ENCODE data around the gene NPTN. TPM values are rescaled to one million over a fixed set of nuclear protein-coding genes. Genes with fewer than 3 reads are reported as not detected.
A peak's percentile ranks its signal among the peaks of the same experiment; 100 is the strongest.

The NPTN gene
- total and polyA plus RNA-seq, 5 donors from 2014 or later = 35.4 to 45.3 (median 37.5) TPM

DNA sequence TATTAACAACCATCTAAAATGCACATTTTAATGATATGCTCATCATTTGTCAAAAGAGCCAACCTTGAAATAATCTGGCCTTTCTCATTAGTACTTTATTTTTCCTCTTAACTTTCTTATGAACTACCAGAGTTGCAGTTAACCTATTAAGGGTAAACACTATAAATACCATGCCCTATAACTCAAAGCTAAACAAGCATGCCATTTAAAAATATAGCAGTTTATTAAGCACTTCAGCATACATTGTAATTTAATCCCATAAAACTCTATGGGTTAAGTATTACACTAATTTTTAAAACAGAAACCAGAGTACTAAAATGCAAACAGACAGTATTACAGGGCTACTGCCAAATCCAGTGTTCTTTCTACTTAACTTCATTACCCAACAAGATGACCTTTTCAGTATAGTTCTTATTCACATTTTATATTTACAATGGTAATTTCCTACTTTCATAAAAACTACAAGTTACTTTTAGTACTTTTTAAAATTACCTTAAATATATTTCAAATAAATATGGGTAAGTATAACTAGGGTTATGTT, 11.8 kb downstream of the NPTN start:
- ATAC-seq (ENCODE audit: low read depth in 2 of 2) (no peak), DNase-seq (no peak)
- Histone ChIP-seq H3K4me1 (ENCODE audit: control insufficient read depth, insufficient read depth, low read length, poor library complexity, severe bottlenecking) (peaks cover 11% of the 10 kb centered on the region), H3K9me3 (ENCODE audit: control insufficient read depth in 2 of 2, low read length in 2 of 2) (no peaks in the 10 kb centered on the region), H3K36me3 (ENCODE audit: control insufficient read depth, insufficient read depth, low read length) (peaks cover 2% of the 10 kb centered on the region), H3K4me3 (ENCODE audit: low read depth, low read length) (no peak overlapping the region), H3K27me3 (ENCODE audit: control insufficient read depth, insufficient read depth, low read length) (no peaks in the 10 kb centered on the region), H3K27ac (ENCODE audit: insufficient read depth, low read length, poor library complexity, severe bottlenecking) (no peak overlapping the region)
- no peaks in the 10 kb centered on the region for H3K9me3 Mint-ChIP-seq
- H3K4me1 Mint-ChIP-seq = peaks cover 49 to 82% (median 71%) of the 10 kb centered on the region in 4 donors
- H3K27me3 Mint-ChIP-seq = no peaks in the 10 kb centered on the region
- no peaks in the 10 kb centered on the region for H3K36me3 Mint-ChIP-seq
- H3K4me3 Mint-ChIP-seq = peak overlapping the region in 2 of 4 donors; percentile 10 to 27
- no peak overlapping the region for H3K27ac Mint-ChIP-seq

GRCh38 chr15:73620078-73620477, 13.1 kb downstream of the NPTN start:
- Mint-ChIP-seq H3K27me3 (no peaks in the 10 kb centered on the region), H3K4me3 (no peak overlapping the region)

GRCh38 chr15:73617913-73618312, 15.3 kb downstream of the NPTN start:
- Mint-ChIP-seq H3K4me1 (peaks cover 40 to 74% (median 60%) of the 10 kb centered on the region in 4 donors), H3K27ac (no peak overlapping the region), H3K9me3 (peaks cover 0 to 2% (median 0%) of the 10 kb centered on the region in 7 donors), H3K27me3 (no peaks in the 10 kb centered on the region), H3K4me3 (no peak overlapping the region), H3K36me3 (peaks cover 3% of the 10 kb centered on the region)
- ATAC-seq (ENCODE audit: low read depth in 2 of 2) (no peak), DNase-seq (no peak)
- Histone ChIP-seq H3K27me3 (ENCODE audit: control insufficient read depth, insufficient read depth, low read length) (no peaks in the 10 kb centered on the region), H3K4me1 (ENCODE audit: control insufficient read depth, insufficient read depth, low read length, poor library complexity, severe bottlenecking) (peaks cover 8% of the 10 kb centered on the region), H3K27ac (ENCODE audit: insufficient read depth, low read length, poor library complexity, severe bottlenecking) (no peak overlapping the region), H3K9me3 (ENCODE audit: control insufficient read depth in 2 of 2, low read length in 2 of 2) (no peaks in the 10 kb centered on the region), H3K4me3 (ENCODE audit: low read depth, low read length) (no peak overlapping the region), H3K36me3 (ENCODE audit: control insufficient read depth, insufficient read depth, low read length) (peaks cover 2% of the 10 kb centered on the region)

More at GRCh38 chr15:73620078-73620477, 13.1 kb downstream of the NPTN start:
- H3K27ac Mint-ChIP-seq = no peak overlapping the region
- Histone ChIP-seq H3K36me3 (ENCODE audit: control insufficient read depth, insufficient read depth, low read length) (peaks cover 2% of the 10 kb centered on the region), H3K27me3 (ENCODE audit: control insufficient read depth, insufficient read depth, low read length) (no peaks in the 10 kb centered on the region), H3K9me3 (ENCODE audit: control insufficient read depth in 2 of 2, low read length in 2 of 2) (no peaks in the 10 kb centered on the region), H3K4me1 (ENCODE audit: control insufficient read depth, insufficient read depth, low read length, poor library complexity, severe bottlenecking) (peaks cover 11% of the 10 kb centered on the region), H3K27ac (ENCODE audit: insufficient read depth, low read length, poor library complexity, severe bottlenecking) (no peak overlapping the region), H3K4me3 (ENCODE audit: low read depth, low read length) (no peak overlapping the region)
- no peaks in the 10 kb centered on the region for H3K9me3 Mint-ChIP-seq
- peaks cover 52 to 88% (median 74%) of the 10 kb centered on the region in 4 donors for H3K4me1 Mint-ChIP-seq
- H3K36me3 Mint-ChIP-seq = no peaks in the 10 kb centered on the region
- DNase-seq (no peak), ATAC-seq (ENCODE audit: low read depth in 2 of 2) (no peak)

DNA sequence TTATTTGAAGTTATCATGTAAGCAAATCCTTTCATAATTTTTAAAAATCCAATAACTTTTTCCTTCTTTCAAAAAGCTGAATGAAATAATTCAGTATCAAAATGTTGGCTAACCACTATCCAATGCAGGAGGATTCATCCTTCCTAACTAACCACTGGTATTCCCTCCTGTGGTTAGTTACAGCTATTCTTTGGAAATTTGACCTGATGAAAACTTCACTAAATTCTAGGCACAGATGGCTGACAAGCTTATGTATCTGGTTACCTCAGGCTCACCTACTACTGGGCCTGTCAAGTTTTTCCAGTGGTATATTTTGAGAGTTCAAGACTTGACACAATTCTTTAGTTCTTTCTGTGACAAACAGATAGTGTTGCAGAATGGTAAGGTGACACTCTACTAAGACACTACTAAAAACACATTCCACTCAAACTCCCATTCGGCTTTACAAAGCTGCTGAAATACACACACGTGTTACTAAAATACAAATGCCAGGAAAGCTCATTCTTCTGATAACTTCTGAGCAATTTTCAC, 15.8 kb downstream of the NPTN start:
- no peaks in the 10 kb centered on the region for H3K27me3 ChIP-seq (ENCODE audit: control insufficient read depth, insufficient read depth, low read length)
- no peak for ATAC-seq (ENCODE audit: low read depth in 2 of 2)
- Mint-ChIP-seq H3K27ac (no peak overlapping the region), H3K27me3 (no peaks in the 10 kb centered on the region), H3K9me3 (peaks cover 0 to 2% (median 0%) of the 10 kb centered on the region in 7 donors), H3K4me1 (peaks cover 38 to 71% (median 59%) of the 10 kb centered on the region in 4 donors), H3K36me3 (peaks cover 3% of the 10 kb centered on the region), H3K4me3 (no peak overlapping the region)
- no peak for DNase-seq
- no peaks in the 10 kb centered on the region for H3K9me3 ChIP-seq (ENCODE audit: control insufficient read depth in 2 of 2, low read length in 2 of 2)
- peaks cover 5% of the 10 kb centered on the region for H3K4me1 ChIP-seq (ENCODE audit: control insufficient read depth, insufficient read depth, low read length, poor library complexity, severe bottlenecking)
- no peak overlapping the region for H3K27ac ChIP-seq (ENCODE audit: insufficient read depth, low read length, poor library complexity, severe bottlenecking)
- no peak overlapping the region for H3K4me3 ChIP-seq (ENCODE audit: low read depth, low read length)
- H3K36me3 ChIP-seq (ENCODE audit: control insufficient read depth, insufficient read depth, low read length) = peaks cover 2% of the 10 kb centered on the region

DNA sequence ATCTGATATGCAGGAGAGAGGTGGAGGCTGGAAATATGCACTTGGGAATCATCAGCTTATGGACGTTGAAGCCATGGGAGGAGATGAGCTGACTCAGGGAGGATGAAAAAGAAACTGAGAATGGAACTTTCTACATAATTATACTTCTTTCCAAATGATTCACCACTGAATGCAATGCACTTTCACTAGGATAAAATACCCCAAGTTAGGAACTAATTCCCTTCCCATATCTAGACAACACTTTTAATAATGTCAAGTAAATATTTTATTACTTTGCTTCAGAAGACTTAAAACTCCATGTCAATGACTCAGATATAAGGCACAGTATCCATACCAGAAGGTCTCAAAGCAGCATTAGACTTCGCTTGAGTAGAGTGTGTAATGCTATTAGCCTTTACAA, 24.2 kb downstream of the NPTN start:
- Mint-ChIP-seq H3K36me3 (peaks cover 25% of the 10 kb centered on the region), H3K27me3 (no peaks in the 10 kb centered on the region), H3K4me1 (peaks cover 23 to 79% (median 39%) of the 10 kb centered on the region in 4 donors), H3K4me3 (peak overlapping the region in 1 of 4 donors; percentile 21), H3K27ac (peak overlapping the region in 1 of 3 donors; percentile 8), H3K9me3 (peaks cover 0 to 4% (median 0%) of the 10 kb centered on the region in 7 donors)
- no peaks in the 10 kb centered on the region for H3K27me3 ChIP-seq (ENCODE audit: control insufficient read depth, insufficient read depth, low read length)
- no peak for ATAC-seq (ENCODE audit: low read depth in 2 of 2)
- no peak for DNase-seq
- no peaks in the 10 kb centered on the region for H3K9me3 ChIP-seq (ENCODE audit: control insufficient read depth in 2 of 2, low read length in 2 of 2)
- no peak overlapping the region for H3K27ac ChIP-seq (ENCODE audit: insufficient read depth, low read length, poor library complexity, severe bottlenecking)
- peaks cover 4% of the 10 kb centered on the region for H3K36me3 ChIP-seq (ENCODE audit: control insufficient read depth, insufficient read depth, low read length)
- peaks cover 3% of the 10 kb centered on the region for H3K4me1 ChIP-seq (ENCODE audit: control insufficient read depth, insufficient read depth, low read length, poor library complexity, severe bottlenecking)
- no peak overlapping the region for H3K4me3 ChIP-seq (ENCODE audit: low read depth, low read length)

DNA sequence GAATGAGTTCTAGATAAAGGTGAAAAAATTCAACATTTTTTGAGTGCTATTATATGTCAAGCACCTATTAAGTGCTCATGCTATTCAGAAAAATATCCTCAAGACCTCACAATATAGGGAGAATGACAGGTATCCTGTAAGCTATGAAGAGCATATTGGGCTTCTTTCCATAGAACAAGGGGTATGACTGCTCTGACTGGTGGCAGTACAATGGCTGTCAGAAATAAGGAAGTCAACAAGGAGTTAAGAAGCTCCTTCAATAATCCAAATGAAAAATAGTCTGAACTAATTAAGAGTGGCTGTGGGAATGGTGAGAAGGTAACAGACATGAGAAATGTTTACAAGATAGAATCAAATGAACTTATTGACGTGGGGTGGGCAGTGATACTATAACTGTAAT, 24.7 kb downstream of the NPTN start:
- DNase-seq = no peak
- H3K9me3 Mint-ChIP-seq = peaks cover 0 to 4% (median 0%) of the 10 kb centered on the region in 7 donors
- H3K27me3 ChIP-seq (ENCODE audit: control insufficient read depth, insufficient read depth, low read length) = no peaks in the 10 kb centered on the region
- peaks cover 24 to 83% (median 39%) of the 10 kb centered on the region in 4 donors for H3K4me1 Mint-ChIP-seq
- peaks cover 4% of the 10 kb centered on the region for H3K36me3 ChIP-seq (ENCODE audit: control insufficient read depth, insufficient read depth, low read length)
- peak overlapping the region in 2 of 3 donors; percentile 8 to 25 for H3K27ac Mint-ChIP-seq
- H3K36me3 Mint-ChIP-seq = peaks cover 25% of the 10 kb centered on the region
- H3K27ac ChIP-seq (ENCODE audit: insufficient read depth, low read length, poor library complexity, severe bottlenecking) = no peak overlapping the region
- no peak overlapping the region for H3K4me3 ChIP-seq (ENCODE audit: low read depth, low read length)
- H3K9me3 ChIP-seq (ENCODE audit: control insufficient read depth in 2 of 2, low read length in 2 of 2) = no peaks in the 10 kb centered on the region
- no peak for ATAC-seq (ENCODE audit: low read depth in 2 of 2)
- H3K4me3 Mint-ChIP-seq = no peak overlapping the region
- H3K4me1 ChIP-seq (ENCODE audit: control insufficient read depth, insufficient read depth, low read length, poor library complexity, severe bottlenecking) = peaks cover 3% of the 10 kb centered on the region
- no peaks in the 10 kb centered on the region for H3K27me3 Mint-ChIP-seq

GRCh38 chr15:73607843-73608242, 25.3 kb downstream of the NPTN start:
- Mint-ChIP-seq H3K4me3 (no peak overlapping the region), H3K27me3 (no peaks in the 10 kb centered on the region), H3K9me3 (peaks cover 0 to 3% (median 0%) of the 10 kb centered on the region in 7 donors), H3K36me3 (peaks cover 22% of the 10 kb centered on the region), H3K27ac (no peak overlapping the region), H3K4me1 (peaks cover 23 to 79% (median 40%) of the 10 kb centered on the region in 4 donors)
- Histone ChIP-seq H3K27ac (ENCODE audit: insufficient read depth, low read length, poor library complexity, severe bottlenecking) (no peak overlapping the region), H3K27me3 (ENCODE audit: control insufficient read depth, insufficient read depth, low read length) (no peaks in the 10 kb centered on the region), H3K36me3 (ENCODE audit: control insufficient read depth, insufficient read depth, low read length) (peaks cover 4% of the 10 kb centered on the region), H3K9me3 (ENCODE audit: control insufficient read depth in 2 of 2, low read length in 2 of 2) (no peaks in the 10 kb centered on the region), H3K4me3 (ENCODE audit: low read depth, low read length) (no peak overlapping the region), H3K4me1 (ENCODE audit: control insufficient read depth, insufficient read depth, low read length, poor library complexity, severe bottlenecking) (peaks cover 6% of the 10 kb centered on the region)
- no peak for ATAC-seq (ENCODE audit: low read depth in 2 of 2)
- DNase-seq = no peak

- DNase-seq = no peak
- H3K27ac Mint-ChIP-seq = peak overlapping the region in 1 of 3 donors; percentile 17
- Histone ChIP-seq H3K4me3 (ENCODE audit: low read depth, low read length) (no peak overlapping the region), H3K27me3 (ENCODE audit: control insufficient read depth, insufficient read depth, low read length) (no peaks in the 10 kb centered on the region), H3K9me3 (ENCODE audit: control insufficient read depth in 2 of 2, low read length in 2 of 2) (no peaks in the 10 kb centered on the region), H3K36me3 (ENCODE audit: control insufficient read depth, insufficient read depth, low read length) (peaks cover 4% of the 10 kb centered on the region), H3K27ac (ENCODE audit: insufficient read depth, low read length, poor library complexity, severe bottlenecking) (no peak overlapping the region), H3K4me1 (ENCODE audit: control insufficient read depth, insufficient read depth, low read length, poor library complexity, severe bottlenecking) (peaks cover 10% of the 10 kb centered on the region)
- peaks cover 22% of the 10 kb centered on the region for H3K36me3 Mint-ChIP-seq
- peaks cover 0 to 3% (median 0%) of the 10 kb centered on the region in 7 donors for H3K9me3 Mint-ChIP-seq
- no peaks in the 10 kb centered on the region for H3K27me3 Mint-ChIP-seq
- peaks cover 20 to 77% (median 38%) of the 10 kb centered on the region in 4 donors for H3K4me1 Mint-ChIP-seq
- H3K4me3 Mint-ChIP-seq = no peak overlapping the region
- no peak for ATAC-seq (ENCODE audit: low read depth in 2 of 2)
These were observed 25.8 kb downstream of the NPTN start for GRCh38 chr15:73607405-73607804.
